GM10847 (cell line): ENCODE measurements around the gene DPH7.

Source experiments
- POLR2A ChIP-seq: IDR thresholded peaks from 2 replicates; pipeline ENCODE4 v1.6.1; 2011; ENCODE audit not compliant: insufficient read length; ENCODE audit errors: extremely low read depth

DPH7 gene

DNA sequence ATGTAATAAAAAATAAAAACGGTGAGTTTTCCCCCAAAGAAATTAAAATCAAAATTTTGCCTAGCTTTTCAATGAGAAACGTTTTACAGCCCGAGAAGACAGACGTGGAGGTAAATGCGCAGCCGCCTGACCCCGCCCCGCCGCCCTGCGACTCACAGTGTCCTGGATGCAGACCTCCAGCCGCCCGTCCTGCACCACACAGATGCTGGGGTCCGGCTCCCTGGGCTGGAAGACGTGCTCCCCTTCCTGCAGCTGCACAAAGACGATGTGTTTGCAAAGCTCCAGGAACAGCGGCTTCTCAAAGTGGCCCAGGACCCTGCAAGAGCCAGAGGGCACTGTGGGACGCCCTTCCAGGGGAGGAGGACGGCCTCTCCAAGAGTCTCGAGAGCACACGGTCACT, 36.2 kb downstream of the DPH7 start:
- TF ChIP-seq POLR2A = no peak

DNA sequence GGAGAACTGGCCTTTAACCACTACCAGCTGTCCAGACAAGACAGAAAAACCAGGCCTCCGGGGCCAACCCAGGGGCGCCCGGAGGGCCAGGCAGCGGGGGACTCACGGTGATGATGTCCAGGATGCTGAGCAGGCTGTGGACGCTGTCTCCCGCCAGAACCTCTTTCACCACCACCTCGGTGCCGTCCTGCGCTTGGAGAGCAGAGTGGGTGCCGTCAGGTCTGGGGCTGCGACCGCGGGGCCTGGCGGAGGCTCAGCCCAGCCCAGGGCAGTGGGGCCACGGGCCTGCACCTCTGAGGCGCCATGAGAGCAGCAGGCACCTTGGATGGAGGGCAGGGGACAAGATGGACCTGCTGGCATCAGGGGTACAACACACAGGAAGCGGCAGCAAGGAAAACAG, 38.2 kb downstream of the DPH7 start:
- no peak for TF ChIP-seq POLR2A

DNA sequence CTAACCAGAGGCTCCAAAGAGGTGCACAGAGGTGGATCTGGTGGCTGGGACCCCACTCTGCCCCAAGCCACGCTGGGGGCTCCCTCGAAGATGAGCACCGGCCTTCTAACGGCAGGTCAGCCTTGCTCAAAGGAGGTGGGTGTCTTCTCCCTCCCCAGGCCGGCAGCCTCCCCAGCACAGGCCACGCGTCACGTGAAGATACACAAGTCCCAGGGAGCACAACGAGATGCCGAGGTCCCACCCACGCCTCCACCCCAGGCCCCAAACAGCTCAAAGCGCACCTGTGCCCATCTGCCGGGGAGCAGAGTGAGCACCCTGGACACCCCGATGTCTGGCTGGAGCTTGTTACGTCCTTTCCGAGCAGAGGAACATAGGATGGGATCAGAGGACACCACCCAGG, 40.7 kb downstream of the DPH7 start:
- TF ChIP-seq POLR2A = no peak

DNA sequence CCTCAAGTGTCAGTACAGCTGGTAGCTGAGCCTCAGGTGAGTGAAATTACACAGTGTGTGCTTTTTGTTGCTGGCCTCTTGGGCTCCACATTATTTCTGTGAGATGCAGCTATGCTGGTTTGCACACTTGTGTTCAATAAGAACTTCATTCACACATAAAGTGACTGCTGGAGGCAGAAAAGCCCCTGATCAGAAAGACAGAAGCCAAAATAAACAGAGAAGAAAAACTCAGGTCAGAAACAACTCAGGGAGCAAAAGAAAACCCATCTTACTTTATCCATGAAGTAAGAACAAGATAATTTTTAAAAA, 43.7 kb downstream of the DPH7 start:
- TF ChIP-seq POLR2A = no peak

DNA sequence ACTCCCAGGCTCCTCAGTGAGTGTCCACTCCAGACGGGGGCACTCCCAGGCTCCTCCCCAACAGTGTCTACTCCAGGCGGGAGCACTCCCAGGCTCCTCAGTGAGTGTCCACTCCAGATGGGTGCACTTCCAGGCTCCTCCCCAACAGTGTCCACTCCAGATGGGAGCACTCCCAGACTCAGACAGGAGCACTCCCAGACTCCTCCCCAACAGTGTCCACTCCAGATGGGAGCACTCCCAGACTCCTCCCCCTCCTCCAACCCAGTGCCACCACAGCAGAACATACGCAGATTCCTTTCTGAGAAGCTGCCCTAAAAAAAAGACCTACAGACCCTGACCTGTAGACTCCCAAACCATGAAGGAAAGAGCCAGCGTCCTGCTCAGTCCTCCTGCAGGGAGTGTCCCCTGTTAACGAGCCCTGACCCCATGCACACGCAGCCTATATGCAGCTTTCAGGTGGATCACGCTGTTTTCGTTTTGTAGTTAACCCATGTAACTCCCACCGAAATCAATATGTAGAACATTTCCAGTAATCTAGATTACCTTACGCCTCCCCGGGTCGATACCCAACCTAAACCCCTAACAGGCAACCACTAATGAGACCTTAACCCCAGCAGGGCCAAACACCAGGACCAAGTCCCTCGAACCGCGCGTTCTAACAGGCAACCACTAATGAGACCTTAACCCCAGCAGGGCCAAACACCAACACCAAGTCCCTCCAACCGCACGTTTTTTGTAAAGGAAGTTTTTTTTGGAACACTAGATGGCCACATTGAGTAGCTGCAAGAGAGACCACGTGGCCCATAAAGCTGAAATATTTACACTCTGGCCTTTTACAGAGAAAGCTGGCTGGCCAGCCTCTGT, 44.2 kb downstream of the DPH7 start:
- no peak for TF ChIP-seq POLR2A

DNA sequence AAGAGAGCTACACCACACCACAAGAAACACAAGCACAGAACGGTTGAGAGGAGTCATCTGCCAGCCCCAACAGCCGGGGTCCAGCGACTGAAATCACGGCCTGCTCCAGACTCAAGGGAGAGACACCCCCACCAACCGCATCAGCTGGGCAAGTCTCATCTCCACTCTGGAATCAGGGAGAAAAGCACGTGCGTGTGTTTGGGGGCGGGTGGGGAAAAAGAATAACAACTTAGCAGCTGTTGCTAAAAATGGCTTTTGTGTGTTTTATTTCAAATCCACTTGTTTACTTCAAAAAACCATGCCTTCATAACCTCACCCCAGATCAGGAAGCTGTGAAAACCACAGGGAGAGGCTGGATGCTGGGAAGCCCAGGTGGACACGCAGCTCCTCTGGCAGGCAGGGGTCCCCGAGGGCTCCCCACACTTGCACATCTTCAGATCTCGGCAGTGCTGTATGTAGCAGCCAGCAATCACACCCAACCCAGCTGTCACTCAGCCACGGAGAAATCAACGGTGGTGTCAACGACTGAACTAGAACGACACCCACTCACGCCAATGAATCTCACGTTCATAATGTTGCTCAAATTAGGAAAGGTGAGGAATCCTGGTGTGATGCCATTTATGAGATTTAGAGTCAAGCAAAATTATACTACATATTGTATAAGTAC, 47.5 kb downstream of the DPH7 start:
- no peak for TF ChIP-seq POLR2A

DNA sequence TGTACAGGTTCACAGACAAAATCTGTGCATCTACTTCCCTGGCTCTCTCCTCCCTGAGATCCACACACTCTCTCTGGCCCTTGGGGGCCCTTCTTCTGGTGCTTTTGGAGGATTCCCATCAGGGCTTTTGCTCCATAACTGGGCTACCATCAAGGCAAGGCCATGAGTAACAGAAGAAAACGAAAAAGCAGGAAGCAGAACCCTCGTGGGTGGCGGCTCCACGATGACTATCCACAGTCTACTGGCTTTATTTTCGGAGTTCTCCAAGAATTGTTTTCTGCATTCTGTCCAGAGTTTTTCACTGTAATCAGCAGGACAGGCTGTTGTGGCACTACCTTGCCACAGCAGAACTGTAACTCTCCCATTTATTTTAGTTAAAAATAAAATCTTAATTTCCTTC, 48.4 kb downstream of the DPH7 start:
- TF ChIP-seq POLR2A = no peak

DNA sequence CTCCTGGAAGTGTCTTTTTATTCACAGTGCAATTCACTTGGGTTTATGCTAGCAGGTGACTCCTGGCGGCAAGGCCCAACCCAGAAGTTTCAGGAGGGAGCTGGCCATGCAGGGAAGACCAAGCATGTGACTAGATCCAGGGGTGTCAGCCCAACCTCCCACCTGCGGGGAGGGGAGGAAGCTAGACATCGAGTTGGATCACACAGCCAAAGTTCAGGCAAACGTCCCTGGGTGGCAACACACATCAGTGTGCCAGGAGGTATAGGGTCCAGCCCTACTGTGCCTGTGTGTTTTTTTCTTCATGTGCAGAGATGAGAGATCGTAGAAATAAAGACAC, 53.8 kb downstream of the DPH7 start:
- no peak for TF ChIP-seq POLR2A

DNA sequence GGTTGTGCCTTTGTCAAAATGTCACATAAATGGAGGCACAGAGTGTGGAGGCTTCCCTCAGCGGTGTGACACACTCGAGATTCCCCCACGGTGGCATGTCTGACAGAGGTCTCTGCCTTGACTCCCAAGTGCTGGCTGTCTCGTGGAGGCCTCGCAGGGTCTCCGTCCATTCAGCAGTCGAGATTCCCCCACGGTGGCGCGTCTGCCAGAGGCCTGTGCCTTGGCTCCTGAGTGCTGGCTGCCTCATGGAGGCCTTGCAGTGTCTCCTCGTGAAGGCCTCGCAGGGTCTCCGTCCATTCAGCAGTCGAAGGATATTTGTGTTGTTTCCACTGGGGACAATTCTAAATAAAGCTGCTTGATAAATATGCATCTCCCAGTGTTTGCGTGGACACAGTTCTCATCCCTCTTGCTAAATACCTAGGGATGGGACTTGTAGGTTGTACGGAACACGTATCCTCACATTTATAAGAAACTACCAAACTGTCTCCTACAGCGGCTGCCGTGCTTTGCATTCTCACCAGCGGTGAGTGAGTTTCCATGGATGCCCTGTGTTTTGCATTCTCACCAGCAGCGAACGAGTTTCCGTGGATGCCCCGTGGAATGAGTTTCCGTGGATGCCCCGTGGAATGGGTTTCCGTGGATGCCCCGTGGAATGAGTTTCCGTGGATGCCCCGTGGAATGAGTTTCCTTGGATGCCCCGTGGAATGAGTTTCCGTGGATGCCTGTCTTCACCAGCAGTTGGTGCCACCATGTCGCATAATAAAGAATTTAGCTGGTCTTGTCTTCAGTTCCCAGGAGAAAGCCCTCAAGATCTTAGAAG, 54.4 kb downstream of the DPH7 start:
- no peak for TF ChIP-seq POLR2A

DNA sequence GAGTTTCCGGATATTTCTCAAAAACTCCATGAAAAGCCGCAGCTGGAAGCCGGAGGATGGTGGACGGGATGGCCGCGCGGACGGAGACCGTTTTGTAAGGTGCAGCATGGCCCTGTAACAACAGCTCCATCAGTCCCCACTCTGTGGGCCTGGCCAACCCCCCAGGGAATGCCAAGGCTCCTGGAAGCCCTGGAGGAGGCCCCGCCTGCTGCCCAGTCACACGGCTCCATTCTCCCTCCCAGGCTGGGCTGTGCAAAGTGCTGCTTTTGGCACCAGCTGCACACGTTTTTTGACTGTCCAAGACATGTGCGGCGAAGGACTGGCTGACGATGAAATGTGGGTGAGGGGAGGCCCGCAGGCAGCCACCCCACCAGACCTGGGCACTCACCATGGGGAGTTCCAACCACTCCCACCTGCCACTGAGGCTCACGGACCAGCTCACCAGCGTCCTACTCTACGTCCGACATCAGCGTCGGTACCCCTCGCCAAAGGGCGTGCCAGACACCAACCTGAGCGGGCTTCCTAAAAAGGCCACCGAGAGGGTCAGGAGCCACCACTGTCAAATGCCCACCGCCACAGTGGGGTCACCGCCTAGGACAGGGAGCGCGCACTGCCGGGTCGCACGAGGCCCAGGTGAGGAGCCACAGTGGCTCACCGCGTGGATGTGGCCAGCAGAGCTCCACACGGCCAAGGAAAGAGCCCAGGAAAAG, 55.8 kb downstream of the DPH7 start:
- no peak for TF ChIP-seq POLR2A

DNA sequence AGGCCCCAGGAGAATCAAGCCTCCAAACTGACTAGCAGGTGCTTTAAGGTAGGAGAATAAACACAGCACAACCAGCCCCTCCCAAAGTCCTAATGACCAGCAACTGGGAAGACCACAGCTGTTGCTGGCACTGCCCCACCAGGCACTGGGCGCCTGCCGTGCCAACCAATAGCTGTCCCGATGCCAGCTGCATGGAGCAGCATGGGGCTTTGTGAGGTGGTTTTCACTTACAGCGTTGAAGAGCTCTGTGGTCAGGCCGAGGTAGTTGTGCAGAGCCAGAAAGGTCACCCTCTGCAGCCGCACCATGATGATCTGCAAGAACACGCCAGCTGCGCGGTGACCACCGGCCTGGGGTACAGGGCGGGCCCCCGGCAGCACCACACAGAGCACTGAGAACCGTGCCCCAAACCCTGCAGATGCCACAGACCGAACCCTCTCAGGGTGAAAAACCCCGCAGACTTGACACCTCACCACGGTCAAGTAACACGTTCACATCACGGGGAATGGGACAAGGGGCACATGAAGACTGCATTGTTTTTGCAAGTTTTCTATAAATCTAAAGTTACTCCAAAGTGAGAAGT, 57.2 kb downstream of the DPH7 start:
- no peak for TF ChIP-seq POLR2A

DNA sequence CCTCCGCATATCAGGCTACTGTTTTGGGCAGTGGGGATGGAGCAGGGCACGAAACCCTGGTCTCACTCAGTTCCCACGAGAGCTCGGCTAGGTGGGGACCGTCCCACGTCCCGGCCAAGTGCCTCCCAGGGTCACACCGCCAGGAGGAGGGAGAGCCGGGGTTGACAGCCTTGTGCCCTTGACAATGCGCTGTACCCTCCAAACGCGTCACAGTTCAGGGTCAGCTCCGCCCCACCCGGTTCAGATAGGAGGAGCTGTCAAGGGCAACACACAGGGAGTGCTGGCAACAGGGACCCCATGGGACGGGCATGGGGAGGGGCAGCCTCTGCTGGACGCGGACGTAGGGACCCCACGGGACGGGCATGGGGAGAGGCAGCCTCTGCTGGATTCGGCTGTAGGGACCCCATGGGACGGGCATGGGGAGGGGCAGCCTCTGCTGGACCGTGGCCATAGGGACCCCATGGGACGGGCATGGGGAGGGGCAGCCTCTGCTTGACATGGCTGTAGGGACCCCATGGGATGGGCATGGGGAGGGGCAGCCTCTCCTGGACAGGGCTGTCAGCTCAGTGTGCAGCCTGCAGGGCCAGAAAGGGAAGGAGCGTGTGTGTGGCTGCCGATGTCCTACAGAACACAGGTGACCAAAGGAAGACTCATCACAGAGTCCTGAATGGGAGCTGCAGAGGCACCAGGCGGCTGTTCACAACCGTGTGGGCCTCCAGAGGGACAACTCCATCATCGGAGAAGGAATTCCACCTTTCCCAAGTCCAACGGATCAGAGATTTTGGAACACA, 57.9 kb downstream of the DPH7 start:
- no peak for TF ChIP-seq POLR2A

DNA sequence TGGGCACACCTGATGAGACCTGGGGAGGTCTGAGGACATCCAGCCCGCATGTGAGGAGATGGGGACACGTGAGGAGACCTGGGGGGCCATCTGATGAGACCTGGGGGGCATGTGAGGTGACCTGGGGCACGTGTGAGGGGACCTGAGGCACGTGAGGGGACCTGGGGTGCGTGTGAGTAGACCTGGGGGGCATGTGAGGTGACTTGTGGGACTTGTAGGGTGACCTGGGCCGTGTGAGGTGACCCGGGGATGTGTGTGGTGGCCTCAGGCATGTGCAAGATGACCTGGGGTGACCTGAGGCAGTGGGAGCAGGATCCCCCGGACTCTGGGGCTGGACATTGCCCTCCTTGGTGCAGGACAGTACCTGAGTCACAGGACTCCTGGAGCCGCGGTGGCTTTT, 59.2 kb downstream of the DPH7 start:
- no peak for TF ChIP-seq POLR2A

DNA sequence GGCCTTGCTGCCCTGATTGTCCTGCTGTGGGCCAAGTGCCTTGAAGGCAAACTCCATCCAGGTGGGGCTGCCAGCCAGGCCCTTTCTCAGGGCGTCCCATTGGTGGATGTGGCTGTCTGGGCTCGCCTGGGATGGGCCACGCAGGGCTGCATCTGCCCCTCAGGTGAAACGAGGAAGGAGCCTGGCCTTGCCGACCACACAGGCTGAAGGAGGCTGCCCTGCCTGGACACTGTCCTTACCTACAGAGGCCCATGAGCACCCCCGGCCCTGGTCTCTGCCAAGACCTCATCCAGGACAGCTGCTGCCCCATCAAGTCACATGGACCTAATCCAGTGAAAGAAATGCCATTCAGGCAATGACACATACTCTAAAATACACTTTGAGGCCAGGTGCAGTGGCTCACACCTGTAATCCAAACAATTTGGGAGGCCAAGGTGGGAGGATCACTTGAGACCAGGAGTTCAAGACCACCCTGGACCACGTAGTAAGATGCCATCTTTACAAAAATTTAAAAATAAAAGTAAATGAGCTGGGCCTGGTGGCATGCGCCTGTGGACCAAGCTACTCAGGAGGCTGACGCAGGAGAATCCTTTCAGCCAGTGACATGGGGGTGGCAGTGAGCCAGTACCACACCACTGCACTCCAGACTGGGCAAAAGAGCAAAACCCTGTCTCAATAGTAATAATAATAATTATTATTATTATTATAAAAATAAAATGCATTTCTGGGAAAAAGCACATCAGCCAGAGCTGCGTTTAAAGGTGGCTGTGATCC, 62.4 kb downstream of the DPH7 start:
- no peak for TF ChIP-seq POLR2A
